Lower lobe of right lung (tissue), 2 donors: ENCODE measurements around the gene KDM4D. TPM values are rescaled to one million over a fixed set of nuclear protein-coding genes. Genes with fewer than 3 reads are reported as not detected.
A peak's percentile ranks its signal among the peaks of the same experiment; 100 is the strongest.
"Not testable (repeated sequence)": the region's sequence is repeated elsewhere in the genome, so short reads cannot be mapped to it uniquely, and the experiment has no call there.

ENCODE experiments used
- ATAC-seq, 2 donors: fragments of 200-7000 bp; cut with Tn5 transposase; one replicate each; pipeline ENCODE4 v1.9.1; 2020 to 2022; ENCODE audit warnings: mild to moderate bottlenecking in 2 of 2, moderate library complexity in 2 of 2
- DNase-seq: peaks from one replicate; pipeline ENCODE4 v3.0.0-alpha.2; 2020
- H3K27ac ChIP-seq: fragments of 200-600 bp; one replicate; pipeline ENCODE4 v1.8.0; 2022
- H3K27me3 ChIP-seq: fragments of 200-600 bp; one replicate; pipeline ENCODE4 v1.8.0; 2022; ENCODE audit warnings: low read depth
- H3K36me3 ChIP-seq: fragments of 200-600 bp; one replicate; pipeline ENCODE4 v1.8.0; 2022; ENCODE audit warnings: mild to moderate bottlenecking
- H3K4me1 ChIP-seq: fragments of 200-600 bp; one replicate; pipeline ENCODE4 v1.8.0; 2022
- H3K4me3 ChIP-seq: fragments of 200-600 bp; one replicate; pipeline ENCODE4 v1.8.0; 2022; ENCODE audit warnings: mild to moderate bottlenecking
- H3K9me3 ChIP-seq: fragments of 200-600 bp; one replicate; pipeline ENCODE4 v1.8.0; 2022
- intact Hi-C: fragments of 100-400 bp; cut with DNase I; formaldehyde crosslinking; loops from one replicate; pipeline ENCODE4 v1.11.0; 2022
- total RNA-seq: library from RNA; stranded (reverse); fragmentation: NEBNext Ultra II Directional; extraction: Animal tissue kit (Norgen Biotek cat#: 25700); gene quantifications from one replicate; pipeline ENCODE4 v1.2.1, GENCODE V29; 2021
- TF ChIP-seq, protein P1 (sequence below): fragments of 200-600 bp; IDR thresholded peaks from one replicate; pipeline ENCODE4 v1.8.0; 2022; ENCODE audit warnings: antibody characterized with exemption, mild to moderate bottlenecking
- donor health status: DM: no; HTN: yes; CAD: no; lungs with severe emphysema.

KDM4D gene
- total RNA-seq, 1 donor from 2014 or later: 0.68 TPM

DNA sequence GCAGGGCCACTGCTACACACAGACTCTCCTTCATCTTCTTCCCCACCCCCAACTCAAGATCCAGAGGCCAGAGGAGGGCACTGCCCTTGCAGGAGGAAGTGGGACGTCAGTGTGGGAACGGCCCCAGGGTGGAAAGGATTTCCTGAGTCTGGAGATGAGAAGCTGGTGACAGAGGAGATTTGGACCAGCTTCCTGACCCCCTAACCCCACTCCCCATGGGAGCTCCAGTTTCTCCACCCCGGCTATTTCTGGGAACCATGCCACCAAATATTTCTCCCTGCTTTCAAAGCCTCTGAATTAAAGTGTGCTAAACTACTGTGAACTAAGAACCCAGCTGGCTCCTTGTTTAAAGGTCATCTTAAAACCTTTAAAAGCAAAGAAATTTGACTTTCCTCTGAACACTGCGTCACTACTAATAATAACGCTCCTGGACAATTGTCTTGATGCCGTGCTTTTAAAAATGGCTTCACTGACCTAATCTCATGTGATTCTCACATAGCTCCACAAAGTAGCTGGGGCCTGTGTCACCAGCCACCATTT lies 46.7 kb upstream of the KDM4D start:
- TF ChIP-seq, protein P1, sequence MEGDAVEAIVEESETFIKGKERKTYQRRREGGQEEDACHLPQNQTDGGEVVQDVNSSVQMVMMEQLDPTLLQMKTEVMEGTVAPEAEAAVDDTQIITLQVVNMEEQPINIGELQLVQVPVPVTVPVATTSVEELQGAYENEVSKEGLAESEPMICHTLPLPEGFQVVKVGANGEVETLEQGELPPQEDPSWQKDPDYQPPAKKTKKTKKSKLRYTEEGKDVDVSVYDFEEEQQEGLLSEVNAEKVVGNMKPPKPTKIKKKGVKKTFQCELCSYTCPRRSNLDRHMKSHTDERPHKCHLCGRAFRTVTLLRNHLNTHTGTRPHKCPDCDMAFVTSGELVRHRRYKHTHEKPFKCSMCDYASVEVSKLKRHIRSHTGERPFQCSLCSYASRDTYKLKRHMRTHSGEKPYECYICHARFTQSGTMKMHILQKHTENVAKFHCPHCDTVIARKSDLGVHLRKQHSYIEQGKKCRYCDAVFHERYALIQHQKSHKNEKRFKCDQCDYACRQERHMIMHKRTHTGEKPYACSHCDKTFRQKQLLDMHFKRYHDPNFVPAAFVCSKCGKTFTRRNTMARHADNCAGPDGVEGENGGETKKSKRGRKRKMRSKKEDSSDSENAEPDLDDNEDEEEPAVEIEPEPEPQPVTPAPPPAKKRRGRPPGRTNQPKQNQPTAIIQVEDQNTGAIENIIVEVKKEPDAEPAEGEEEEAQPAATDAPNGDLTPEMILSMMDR: no peak
- no peak overlapping the region for H3K4me3 ChIP-seq
- H3K36me3 ChIP-seq: no peaks in the 10 kb centered on the region
- intact Hi-C loops: no loop called here
- peak overlapping the region; percentile 77 for H3K27ac ChIP-seq
- H3K4me1 ChIP-seq: peaks cover 49% of the 10 kb centered on the region
- ATAC-seq: peak; percentile 75 to 83
- no peaks in the 10 kb centered on the region for H3K27me3 ChIP-seq
- H3K9me3 ChIP-seq: no peaks in the 10 kb centered on the region
- peak; percentile 73 for DNase-seq

DNA sequence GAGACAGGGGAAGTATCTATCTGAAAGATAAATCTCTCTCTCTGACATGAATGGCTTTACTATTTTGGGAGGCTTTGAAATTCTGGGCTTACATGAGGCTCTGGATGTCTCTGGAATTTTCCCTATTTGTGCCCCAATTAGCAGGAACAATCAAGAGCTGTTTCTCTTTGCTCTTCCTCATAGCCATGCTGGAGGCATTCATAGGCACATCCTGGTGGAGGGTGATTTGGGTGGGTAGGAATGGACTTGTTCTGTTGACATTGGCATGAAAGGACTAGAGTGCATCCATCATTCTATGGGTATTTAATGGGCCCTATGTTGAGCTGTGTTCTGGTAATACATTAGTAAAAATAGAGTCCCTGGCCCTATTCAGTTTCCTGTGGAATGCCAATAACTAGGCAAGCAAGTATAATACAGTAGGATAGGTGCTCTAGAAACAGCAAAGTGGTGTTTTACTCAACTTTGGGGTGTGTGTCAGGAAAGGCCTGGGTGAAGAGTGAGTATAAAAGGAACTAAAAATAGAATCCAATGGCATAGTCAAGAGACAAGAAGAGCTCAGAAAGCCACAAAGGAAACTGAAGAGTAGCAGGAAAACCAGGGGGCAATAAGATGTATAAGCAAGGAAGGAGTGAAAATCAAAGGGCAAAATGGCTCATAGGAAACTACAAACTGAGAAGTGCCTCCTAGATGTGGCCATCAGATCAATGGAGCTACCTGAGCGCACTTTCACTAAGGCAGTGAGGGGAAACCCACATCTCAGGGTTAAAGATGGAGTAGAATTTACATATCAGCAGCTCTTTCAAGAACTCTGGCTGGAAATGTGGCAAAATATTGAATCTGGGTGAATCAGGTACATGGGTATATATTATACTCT lies 45.2 kb upstream of the KDM4D start:
- ATAC-seq (no peak), DNase-seq (no peak)
- Histone ChIP-seq H3K4me3 (no peak overlapping the region), H3K4me1 (peaks cover 45% of the 10 kb centered on the region), H3K9me3 (no peaks in the 10 kb centered on the region), H3K36me3 (no peaks in the 10 kb centered on the region), H3K27ac (peak overlapping the region; percentile 77), H3K27me3 (no peaks in the 10 kb centered on the region)
- TF ChIP-seq, protein P1: no peak
- intact Hi-C loops: no loop called here

DNA sequence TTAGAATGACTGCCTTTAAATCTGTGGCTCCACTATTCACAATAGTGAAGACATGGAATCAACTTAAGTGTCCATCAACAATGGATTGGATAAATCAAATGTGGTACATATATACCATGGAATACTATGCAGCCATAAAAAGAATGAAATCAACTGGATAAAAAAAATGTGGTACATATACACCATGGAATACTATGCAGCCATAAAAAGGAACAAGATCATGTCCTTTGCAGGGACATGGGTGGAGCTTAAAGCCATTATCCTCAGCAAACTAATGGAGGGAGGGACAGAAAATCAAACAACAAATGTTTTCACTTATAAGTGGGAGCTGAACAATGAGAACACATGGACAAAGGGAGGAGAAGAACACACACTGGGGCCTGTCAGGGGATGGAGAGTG lies 41.4 kb upstream of the KDM4D start:
- H3K9me3 ChIP-seq, DNase-seq, H3K27me3 ChIP-seq, ATAC-seq, H3K27ac ChIP-seq, H3K36me3 ChIP-seq, intact Hi-C loops, H3K4me3 ChIP-seq: not testable (repeated sequence)
- H3K4me1 ChIP-seq: peaks cover 34% of the 10 kb centered on the region

DNA sequence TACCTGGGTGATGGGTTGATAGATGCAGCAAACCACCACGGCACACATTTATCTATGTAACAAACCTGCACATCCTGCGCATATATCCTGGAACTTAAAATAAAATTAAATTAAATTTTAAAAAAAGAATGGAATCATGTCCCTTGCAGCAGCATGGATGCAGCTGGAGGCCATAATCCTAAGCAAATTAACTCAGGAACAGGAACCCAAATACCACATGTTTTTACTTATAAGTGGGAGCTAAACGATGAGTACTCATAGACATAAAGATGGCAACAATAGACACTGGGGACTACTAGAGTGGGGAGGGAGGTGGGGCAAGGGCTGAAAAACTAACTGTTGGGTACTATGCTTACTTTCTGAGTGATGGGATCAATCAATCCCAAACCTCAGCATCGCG lies 41.0 kb upstream of the KDM4D start:
- TF ChIP-seq, protein P1: no peak
- intact Hi-C loops: no loop called here

DNA sequence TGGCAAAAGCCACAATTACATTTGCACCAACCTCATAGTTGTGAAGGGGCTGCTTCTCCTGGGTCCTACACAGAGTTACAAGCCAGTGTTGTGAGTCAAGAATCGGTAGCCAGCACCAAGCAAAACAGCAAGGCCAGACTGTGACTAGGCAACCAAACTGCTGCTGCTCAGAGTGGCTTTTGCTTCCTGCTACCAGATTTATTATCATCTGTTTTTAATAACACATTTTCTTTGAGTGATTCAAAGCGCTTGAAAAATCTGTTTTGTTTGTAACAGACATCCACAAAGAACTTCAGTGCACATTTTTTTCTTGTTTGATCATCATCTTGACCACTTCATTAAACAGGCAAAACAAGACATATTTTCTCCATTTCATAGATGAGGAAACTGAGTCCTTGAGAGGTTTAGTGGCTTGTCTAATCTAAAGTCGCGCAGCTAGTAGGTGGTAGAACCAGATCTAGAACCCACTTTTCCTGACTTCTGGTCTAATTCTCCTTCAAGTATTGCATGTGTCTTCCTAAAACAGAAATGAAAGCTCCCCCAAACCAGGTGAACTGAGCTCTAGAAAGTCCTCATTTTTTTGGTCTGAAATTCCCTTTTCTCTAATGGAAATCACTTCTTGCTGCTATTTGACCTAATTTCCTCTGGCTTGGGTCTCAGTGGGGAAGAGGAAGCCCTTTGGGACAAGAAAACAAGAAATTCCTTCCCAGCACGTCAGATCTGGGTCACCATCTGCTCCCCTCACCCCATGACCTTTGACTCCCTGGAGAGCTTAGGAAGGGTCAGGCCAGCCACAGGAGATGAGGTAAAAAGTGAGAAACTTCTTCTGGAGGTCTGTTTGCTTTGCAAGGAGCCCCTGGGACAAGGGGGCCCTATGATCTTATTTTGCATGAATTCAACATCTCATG lies 40.0 kb upstream of the KDM4D start:
- Histone ChIP-seq H3K4me3 (no peak overlapping the region), H3K9me3 (no peaks in the 10 kb centered on the region), H3K36me3 (no peaks in the 10 kb centered on the region), H3K27ac (peak overlapping the region; percentile 38), H3K27me3 (no peaks in the 10 kb centered on the region), H3K4me1 (peaks cover 29% of the 10 kb centered on the region)
- intact Hi-C loops: no loop called here
- DNase-seq (no peak), ATAC-seq (peak; percentile 42 to 55)
- TF ChIP-seq, protein P1: no peak

More for the DNA sequence above, 41.0 kb upstream of the KDM4D start:
- ATAC-seq (no peak), DNase-seq (no peak)
- peaks cover 31% of the 10 kb centered on the region for H3K4me1 ChIP-seq
- peak overlapping the region; percentile 38 for H3K27ac ChIP-seq
- no peaks in the 10 kb centered on the region for H3K36me3 ChIP-seq
- H3K4me3 ChIP-seq: no peak overlapping the region
- no peaks in the 10 kb centered on the region for H3K9me3 ChIP-seq
- H3K27me3 ChIP-seq: no peaks in the 10 kb centered on the region
